Retinal pigment epithelial cell (primary cell): ENCODE results near the gene ADM.
A peak's percentile ranks its signal among the peaks of the same experiment; 100 is the strongest.

Source experiments
- DNase-seq: peaks from one replicate; pipeline ENCODE4 v3.0.0-alpha.2; 2010; ENCODE audit warnings: low read depth
- H3K4me3 ChIP-seq: 2 replicates; pipeline ENCODE4 v1.5.1; 2011; ENCODE audit warnings: mild to moderate bottlenecking, low read length, control low read depth, moderate library complexity
- TF ChIP-seq, protein P1 (sequence below): conservative IDR thresholded peaks from 2 replicates; pipeline ENCODE4 v1.5.1; 2011; ENCODE audit warnings: low read depth, low read length, control low read depth, inconsistent platforms

The ADM gene

DNA sequence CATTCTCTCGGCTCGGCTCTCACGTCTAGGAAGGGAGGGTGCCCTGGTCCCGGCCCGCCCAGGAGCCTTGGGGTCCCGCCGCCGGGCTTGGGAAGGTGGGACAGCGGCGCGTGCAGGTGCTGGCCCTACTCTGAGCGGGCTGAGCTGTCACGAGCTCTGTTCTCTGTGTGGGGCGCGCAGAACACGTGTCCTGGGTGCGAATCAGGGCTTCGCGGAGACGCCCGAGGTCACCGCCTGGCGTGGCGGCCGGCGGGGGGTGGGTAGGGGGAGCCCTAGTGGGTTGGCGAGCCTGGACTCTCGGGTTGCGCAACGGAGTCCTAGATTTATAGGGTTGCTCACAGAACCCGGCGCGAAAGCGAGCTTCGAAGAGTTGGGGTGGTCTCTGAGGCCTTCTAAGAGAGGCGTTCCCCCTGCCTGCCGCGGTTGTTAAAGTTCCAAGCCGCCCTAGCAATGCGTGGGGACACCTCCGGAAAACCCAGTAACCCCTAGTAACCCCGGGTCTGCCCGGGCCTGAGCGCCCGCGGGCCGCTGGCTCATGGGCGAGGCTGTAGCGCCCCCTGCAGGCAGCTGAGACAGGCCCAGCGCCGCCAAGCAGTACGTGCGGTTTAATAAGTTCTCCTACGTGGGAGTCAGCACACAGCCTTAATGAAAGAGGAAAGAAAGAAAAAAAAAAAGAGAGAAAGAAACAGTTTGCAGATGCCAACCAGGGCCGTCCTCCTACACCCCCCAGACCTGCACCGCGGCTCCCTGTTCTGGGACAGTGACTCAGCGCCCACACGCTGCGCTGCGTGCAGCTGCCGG is 2.7 kb downstream of the ADM start:
- DNase-seq, result no peak
- H3K4me3 ChIP-seq, result peak overlapping the region; percentile 86
- TF ChIP-seq, protein P1, sequence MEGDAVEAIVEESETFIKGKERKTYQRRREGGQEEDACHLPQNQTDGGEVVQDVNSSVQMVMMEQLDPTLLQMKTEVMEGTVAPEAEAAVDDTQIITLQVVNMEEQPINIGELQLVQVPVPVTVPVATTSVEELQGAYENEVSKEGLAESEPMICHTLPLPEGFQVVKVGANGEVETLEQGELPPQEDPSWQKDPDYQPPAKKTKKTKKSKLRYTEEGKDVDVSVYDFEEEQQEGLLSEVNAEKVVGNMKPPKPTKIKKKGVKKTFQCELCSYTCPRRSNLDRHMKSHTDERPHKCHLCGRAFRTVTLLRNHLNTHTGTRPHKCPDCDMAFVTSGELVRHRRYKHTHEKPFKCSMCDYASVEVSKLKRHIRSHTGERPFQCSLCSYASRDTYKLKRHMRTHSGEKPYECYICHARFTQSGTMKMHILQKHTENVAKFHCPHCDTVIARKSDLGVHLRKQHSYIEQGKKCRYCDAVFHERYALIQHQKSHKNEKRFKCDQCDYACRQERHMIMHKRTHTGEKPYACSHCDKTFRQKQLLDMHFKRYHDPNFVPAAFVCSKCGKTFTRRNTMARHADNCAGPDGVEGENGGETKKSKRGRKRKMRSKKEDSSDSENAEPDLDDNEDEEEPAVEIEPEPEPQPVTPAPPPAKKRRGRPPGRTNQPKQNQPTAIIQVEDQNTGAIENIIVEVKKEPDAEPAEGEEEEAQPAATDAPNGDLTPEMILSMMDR, result peak; percentile 92

DNA sequence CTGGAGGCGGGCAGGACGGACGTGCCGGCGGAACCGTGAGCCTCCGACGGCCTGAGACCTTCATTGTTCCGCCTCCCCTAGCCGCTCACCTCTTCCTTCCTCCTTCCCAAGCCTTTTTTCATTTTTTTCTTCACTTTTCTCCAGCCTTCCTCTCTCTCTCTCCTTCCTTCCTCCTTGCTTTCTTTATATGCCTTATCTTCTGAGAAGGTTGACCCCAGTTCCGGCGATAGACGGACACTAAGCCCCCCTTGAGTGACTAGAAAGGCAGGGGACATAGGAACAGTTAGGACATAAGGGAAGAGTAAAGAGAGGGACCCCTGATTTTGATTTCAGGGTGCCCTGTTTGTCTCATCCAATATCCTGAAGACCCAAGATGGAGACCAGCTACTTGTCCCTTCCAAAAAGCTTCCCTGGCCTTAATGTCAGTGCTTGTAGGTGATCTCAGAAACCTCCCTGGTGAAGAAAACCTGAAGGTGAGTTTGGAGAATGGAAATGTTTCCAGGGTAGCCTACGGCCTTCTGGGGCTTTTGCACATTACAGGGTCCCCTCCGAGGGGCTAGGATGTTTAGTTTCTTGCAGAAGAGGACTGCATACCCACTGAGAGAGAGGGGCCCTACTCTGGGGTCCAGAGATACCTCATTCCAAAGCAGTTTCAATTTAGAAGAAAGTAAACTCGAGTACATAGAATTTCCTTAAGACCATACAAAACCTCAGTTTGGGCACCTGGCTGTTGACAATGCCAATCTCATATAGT is 3.5 kb downstream of the ADM start:
- DNase-seq, result no peak
- H3K4me3 ChIP-seq, result peak overlapping the region; percentile 86
- TF ChIP-seq, protein P1, result no peak

DNA sequence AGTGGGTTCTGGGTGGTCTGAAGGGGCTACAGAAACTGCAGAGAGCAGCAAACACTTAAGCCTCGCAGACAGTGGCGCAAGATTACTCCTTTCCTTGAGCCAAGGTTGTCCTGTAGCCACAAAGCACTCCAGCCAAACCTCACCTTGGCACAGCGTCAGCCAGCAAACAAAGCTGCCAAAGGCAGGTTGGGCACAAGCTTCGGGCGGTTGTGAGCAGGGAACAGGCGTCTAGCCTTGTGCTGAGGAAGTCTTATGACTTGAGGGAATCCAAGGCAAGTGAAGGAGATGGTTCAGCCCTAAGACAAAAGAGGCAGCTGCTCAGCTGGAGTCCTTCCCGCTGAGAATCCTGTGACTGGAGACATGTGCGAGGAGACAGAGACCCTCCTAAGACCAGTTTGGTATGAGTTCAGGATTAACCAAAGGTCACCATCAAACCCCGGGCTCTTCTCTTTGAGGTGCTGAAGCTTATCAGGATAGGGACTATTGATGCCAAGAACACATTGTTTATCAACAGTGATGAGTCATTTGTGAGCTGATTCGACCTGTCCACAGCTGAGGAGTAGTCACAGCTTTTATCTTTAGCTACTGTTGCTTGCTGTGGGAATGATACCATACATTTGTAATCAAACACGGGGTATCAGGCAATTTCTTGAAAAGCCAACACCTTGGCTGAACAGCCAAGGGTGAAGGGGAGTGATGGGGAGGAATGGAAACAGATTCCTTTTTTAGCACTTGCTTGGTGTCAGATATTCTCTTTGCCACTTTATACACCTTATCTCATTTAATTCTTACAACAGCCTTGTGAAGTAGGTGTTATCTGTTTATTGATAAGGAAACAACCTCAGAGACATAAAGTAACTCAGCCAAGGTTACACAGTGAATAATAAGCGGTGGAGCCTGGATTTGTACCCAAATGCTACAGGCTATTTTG is 4.6 kb downstream of the ADM start:
- no peak overlapping the region for H3K4me3 ChIP-seq
- DNase-seq, result no peak
- TF ChIP-seq, protein P1, result no peak

DNA sequence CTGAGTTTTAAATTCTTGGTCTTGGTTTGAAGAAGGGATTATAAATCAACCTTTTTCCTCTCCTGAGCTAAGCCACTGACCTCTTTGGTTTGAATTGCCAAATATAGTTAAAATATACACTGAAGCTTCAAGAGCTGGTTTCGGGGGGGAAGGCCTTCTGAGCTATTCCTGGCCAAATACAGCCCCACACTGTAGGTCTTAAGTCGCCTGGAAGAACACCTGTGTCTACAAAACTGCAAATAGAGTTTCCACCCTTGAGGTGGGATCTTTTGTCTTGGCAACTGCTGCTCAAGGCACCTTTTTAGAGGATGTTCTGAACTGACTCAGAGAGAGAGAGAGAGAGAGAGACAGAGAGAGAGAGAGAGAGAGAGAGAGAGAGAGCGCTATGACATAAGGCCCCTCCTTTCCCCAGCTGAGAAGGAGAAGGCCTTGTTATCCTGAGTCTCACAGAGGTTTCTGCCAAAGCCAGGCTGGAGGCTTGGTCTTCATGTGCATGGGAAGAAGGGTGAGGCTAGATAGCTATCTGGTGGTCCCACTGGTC is 5.5 kb downstream of the ADM start:
- H3K4me3 ChIP-seq, result no peak overlapping the region
- DNase-seq, result no peak
- TF ChIP-seq, protein P1, result no peak

DNA sequence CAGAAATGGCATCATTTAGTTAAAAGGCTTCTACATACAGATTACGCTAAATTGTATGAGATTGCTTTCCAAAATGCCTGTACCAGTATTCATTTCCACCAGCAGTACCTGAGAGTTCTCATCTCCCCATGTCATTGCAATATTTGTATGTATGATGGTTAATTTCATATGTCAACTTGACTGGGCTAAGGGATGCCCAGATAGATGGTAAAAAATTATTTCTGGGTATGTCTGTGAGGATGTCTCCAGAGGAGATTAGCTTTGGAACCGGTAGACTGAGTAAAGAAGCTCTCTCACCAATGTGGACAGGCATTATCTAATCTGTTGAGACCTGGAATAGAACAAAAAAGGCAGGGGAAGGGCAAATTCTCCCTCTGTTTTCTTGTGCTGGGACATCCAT is 6.9 kb downstream of the ADM start:
- TF ChIP-seq, protein P1, result no peak
- DNase-seq, result no peak
- no peak overlapping the region for H3K4me3 ChIP-seq

DNA sequence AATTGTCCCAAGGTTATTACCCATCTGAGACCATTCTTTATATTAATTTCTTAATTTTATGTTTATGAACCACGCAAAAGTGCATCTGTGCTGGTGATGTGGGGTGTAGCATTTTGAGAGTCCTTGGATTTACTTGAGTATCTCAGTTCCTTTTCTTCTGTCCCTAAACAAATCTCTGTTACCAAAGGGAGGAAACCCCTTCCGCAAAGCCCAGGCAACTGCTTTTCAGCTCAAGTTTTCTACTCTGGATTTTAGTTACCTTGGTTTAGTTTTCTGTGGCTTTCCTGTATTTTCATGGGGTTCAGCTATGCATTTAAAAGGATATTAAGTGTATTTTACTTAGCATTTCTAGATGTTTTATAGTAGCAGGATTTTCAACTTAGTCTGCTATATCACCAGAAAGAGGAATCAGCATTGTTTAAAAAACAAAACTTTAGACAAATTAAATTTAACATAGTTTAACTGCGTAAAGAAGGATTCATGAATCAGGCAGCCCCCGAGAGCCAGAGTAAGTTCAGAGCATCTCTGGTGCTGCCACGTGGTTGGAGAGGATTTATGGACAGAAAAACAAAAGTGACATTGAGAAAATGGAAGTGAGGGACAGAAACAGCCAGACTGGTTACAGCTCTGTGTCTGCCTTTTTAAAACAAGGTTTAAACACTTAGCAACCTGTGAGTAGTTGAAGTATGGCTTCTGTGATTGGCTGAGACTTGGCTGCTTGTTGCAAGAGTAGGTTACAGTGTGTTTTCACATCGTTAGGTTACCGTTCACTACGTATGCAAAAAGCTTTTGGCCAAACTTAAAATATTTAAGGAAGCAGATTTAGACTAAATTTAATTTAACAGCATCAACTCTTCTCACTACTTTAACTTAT is 9.6 kb downstream of the ADM start:
- TF ChIP-seq, protein P1, result no peak
- no peak overlapping the region for H3K4me3 ChIP-seq
- DNase-seq, result no peak
